HepG2 (cell line): Measurements from ENCODE around the gene CCDC170. TPM values are rescaled to one million over a fixed set of nuclear protein-coding genes. Genes with fewer than 3 reads are reported as not detected.

Source experiments
- ARHGAP35 ChIP-seq: sonication (generic); formaldehyde crosslinking; IDR thresholded peaks from 2 replicates; pipeline ENCODE4 v1.9.0; 2022; ENCODE audit warnings: mild to moderate bottlenecking, inconsistent platforms, moderate library complexity, missing genetic modification reagents, borderline replicate concordance
- ARID3A ChIP-seq: IDR thresholded peaks from 2 replicates; pipeline ENCODE4 v1.6.1; 2012; ENCODE audit warnings: low read depth, low read length, improper control_type of control experiment
- ARID5B ChIP-seq: IDR thresholded peaks from 2 replicates; pipeline ENCODE4 v1.4.0; 2020; ENCODE audit warnings: mild to moderate bottlenecking, missing genetic modification reagents
- EP300 ChIP-seq, 3 experiments: sonication (generic) in 1 of 3; formaldehyde crosslinking in 1 of 3; IDR thresholded peaks; 2 replicates each; pipeline versions ENCODE4 v1.5.1 to v1.6.1; 2011 to 2020; ENCODE audit warnings: low read depth in 2 of 3, low read length in 2 of 3, borderline replicate concordance in 1 of 3, improper control_type of control experiment in 1 of 3, mild to moderate bottlenecking in 1 of 3, missing genetic modification reagents in 1 of 3, moderate library complexity in 1 of 3
- HOXA3 ChIP-seq: sonication (generic); formaldehyde crosslinking; IDR thresholded peaks from 2 replicates; pipeline ENCODE4 v1.5.0; 2020; ENCODE audit warnings: missing genetic modification reagents
- IKZF1 ChIP-seq: fragments of 450-650 bp; IDR thresholded peaks from 2 replicates; pipeline ENCODE4 v1.7.1; 2016
- LRRFIP1 ChIP-seq: sonication (generic); formaldehyde crosslinking; conservative IDR thresholded peaks from 2 replicates; pipeline ENCODE4 v1.4.0; 2020; ENCODE audit warnings: missing genetic modification reagents
- MBD4 ChIP-seq: IDR thresholded peaks from 2 replicates; pipeline ENCODE4 v1.6.1; 2012; ENCODE audit warnings: low read length, inconsistent platforms, borderline replicate concordance
- NR2F6 ChIP-seq, 2 experiments: IDR thresholded peaks; 2 replicates each; pipeline ENCODE4 v1.6.1; 2016; ENCODE audit warnings: antibody characterized with exemption in 1 of 2, mild to moderate bottlenecking in 1 of 2
- POLR2AphosphoS5 ChIP-seq: IDR thresholded peaks from 2 replicates; pipeline ENCODE4 v1.6.1; 2012; ENCODE audit warnings: low read depth, low read length
- PTBP1 ChIP-seq: fragments of 200-400 bp; formaldehyde crosslinking; IDR thresholded peaks from 2 replicates; pipeline ENCODE4 v1.6.1; 2018; ENCODE audit warnings: low read length, low read depth; ENCODE audit not compliant: poor library complexity, severe bottlenecking
- SP2 ChIP-seq: sonication (generic); formaldehyde crosslinking; IDR thresholded peaks from 2 replicates; pipeline ENCODE4 v1.5.1; 2020; ENCODE audit warnings: mild to moderate bottlenecking, missing genetic modification reagents
- SRSF9 ChIP-seq: fragments of 200-400 bp; formaldehyde crosslinking; IDR thresholded peaks from 2 replicates; pipeline ENCODE4 v1.6.1; 2018; ENCODE audit warnings: borderline replicate concordance, mild to moderate bottlenecking, low read depth, low read length; ENCODE audit not compliant: insufficient read depth, poor library complexity, severe bottlenecking
- SSRP1 ChIP-seq: IDR thresholded peaks from 2 replicates; pipeline ENCODE4 v1.6.1; 2016; ENCODE audit warnings: control low read depth
- TBP ChIP-seq: sonication (generic); formaldehyde crosslinking; IDR thresholded peaks from 2 replicates; pipeline ENCODE4 v1.5.0; 2020; ENCODE audit warnings: missing genetic modification reagents
- TCF7 ChIP-seq: sonication (generic); IDR thresholded peaks from 2 replicates; pipeline ENCODE4 v1.6.1; 2016; ENCODE audit warnings: antibody characterized with exemption, low read depth
- ZNF232 ChIP-seq: sonication (generic); formaldehyde crosslinking; IDR thresholded peaks from 2 replicates; pipeline ENCODE4 v1.4.0; 2020; ENCODE audit warnings: missing genetic modification reagents, borderline replicate concordance
- ZNF333 ChIP-seq: sonication (generic); formaldehyde crosslinking; IDR thresholded peaks from 2 replicates; pipeline ENCODE4 v1.4.0; 2020; ENCODE audit warnings: mild to moderate bottlenecking, missing genetic modification reagents, borderline replicate concordance
- ZNF451 ChIP-seq: sonication (generic); formaldehyde crosslinking; IDR thresholded peaks from 2 replicates; pipeline ENCODE4 v1.5.0; 2020; ENCODE audit warnings: mild to moderate bottlenecking, missing genetic modification reagents
- ZNF510 ChIP-seq: sonication (generic); formaldehyde crosslinking; IDR thresholded peaks from 2 replicates; pipeline ENCODE4 v1.4.0; 2020; ENCODE audit warnings: low read depth, mild to moderate bottlenecking, missing genetic modification reagents
- ZNF562 ChIP-seq: sonication (generic); formaldehyde crosslinking; IDR thresholded peaks from 2 replicates; pipeline ENCODE4 v1.8.0; 2022; ENCODE audit warnings: missing genetic modification reagents, borderline replicate concordance
- ZNF891 ChIP-seq: sonication (generic); formaldehyde crosslinking; IDR thresholded peaks from 2 replicates; pipeline ENCODE4 v1.5.0; 2020; ENCODE audit warnings: mild to moderate bottlenecking, missing genetic modification reagents
- polyA plus RNA-seq, 8 experiments: library from polyadenylated mRNA; depleted of rRNA in 3 of 8; stranded (reverse) in 7 of 8; unstranded in 1 of 8; fragments of >200 nt; fragmentation: Illumina TruSeq in 4 of 8; extraction: Trizol in 4 of 8; gene quantifications; 2 replicates each; pipeline versions ENCODE4 v1.2.1 to v1.2.3, GENCODE V29; 2011 to 2016; ENCODE audit warnings: low read depth in 4 of 8, missing spikeins in 1 of 8, mixed read lengths in 1 of 8; ENCODE audit not compliant: insufficient read depth in 1 of 8
- total RNA-seq, 5 experiments: library from RNA; depleted of rRNA; stranded (reverse); fragments of >200 nt; fragmentation: Illumina TruSeq; extraction: Trizol; gene quantifications; 2 replicates each; pipeline ENCODE4 v1.2.3, GENCODE V29; 2016; ENCODE audit warnings: low read depth in 1 of 5

Gene CCDC170
- total and polyA plus RNA-seq, 2 of the 13 experiments (the other 11 are each of a cell fraction or from before 2014, with no cell fraction given), result 0.90 to 5.1 TPM

- TF ChIP-seq POLR2AphosphoS5, result no peak
- TF ChIP-seq TBP (CRISPR knock-in tag), result no peak
- no peak for TF ChIP-seq ZNF562 (CRISPR knock-in tag)
- no peak for TF ChIP-seq ZNF451 (CRISPR knock-in tag)
- TF ChIP-seq EP300 (IDR thresholded peaks at IDR 0.05; ENCODE audit: low read depth in 2 of 2, low read length in 2 of 2), result 0 out of 4 replicates have a peak, but pooled peaks of 1 of the 2 experiments have one; percentile 4
- TF ChIP-seq EP300 (CRISPR knock-in tag; IDR thresholded peaks at IDR 0.05; ENCODE audit: borderline replicate concordance), result no peak; the same call in 1 of the 2 replicates
- TF ChIP-seq PTBP1, result no peak
- TF ChIP-seq ARID5B (CRISPR knock-in tag), result no peak; the same call in 1 of the 2 replicates
- TF ChIP-seq ARID3A, result no peak
- no peak for TF ChIP-seq ZNF510 (CRISPR knock-in tag)
- TF ChIP-seq LRRFIP1 (CRISPR knock-in tag), result no peak
- TF ChIP-seq NR2F6 (IDR thresholded peaks at IDR 0.05), result no peak
- no peak for TF ChIP-seq NR2F6 (CRISPR knock-in tag; IDR thresholded peaks at IDR 0.05)
- no peak for TF ChIP-seq TCF7
- TF ChIP-seq MBD4, result no peak
- no peak for TF ChIP-seq ZNF333 (CRISPR knock-in tag)
- peak; percentile 71; the same call in 1 of the 2 replicates for TF ChIP-seq HOXA3 (CRISPR knock-in tag)
- no peak for TF ChIP-seq SRSF9
- no peak for TF ChIP-seq ZNF891 (CRISPR knock-in tag)
- no peak for TF ChIP-seq SSRP1 (CRISPR knock-in tag)
- no peak for TF ChIP-seq ZNF232 (CRISPR knock-in tag)
- TF ChIP-seq SP2 (CRISPR knock-in tag), result no peak
- no peak for TF ChIP-seq IKZF1
- no peak for TF ChIP-seq ARHGAP35
Measured at GRCh38 chr6:151494235-151494935, 568 bp downstream of the CCDC170 start (continued).
